ENCODE results near the gene TRMT44. TPM values are rescaled to one million over a fixed set of nuclear protein-coding genes. Genes with fewer than 3 reads are reported as not detected.

Gene TRMT44
- total RNA-seq, 1 donor = 21.7 TPM

DNA sequence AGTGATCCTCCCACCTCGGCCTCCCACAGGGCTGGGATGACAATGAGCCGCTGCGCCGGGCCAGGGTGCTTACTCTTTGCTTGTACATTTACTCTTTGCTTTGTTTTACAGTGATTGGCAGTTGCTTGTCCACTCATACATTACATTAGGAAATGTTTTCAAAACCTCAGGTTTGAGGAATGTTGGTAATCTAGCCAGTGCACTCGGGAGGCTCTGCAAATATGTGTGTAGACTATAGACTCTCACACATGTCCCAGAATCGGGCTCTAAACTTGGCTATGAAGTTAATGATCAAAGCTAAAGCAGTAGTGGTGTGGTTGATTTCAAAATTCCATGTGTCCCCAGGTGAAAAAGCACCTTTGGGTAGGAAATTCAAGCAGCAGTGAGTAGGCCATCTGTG is 20.5 kb downstream of the TRMT44 start:
- Histone ChIP-seq H3K79me2 (ENCODE audit: insufficient read depth, low read length) (no peaks in the 10 kb centered on the region), H3K36me3 (ENCODE audit: insufficient read depth, low read length) (peaks cover 34% of the 10 kb centered on the region), H3K4me1 (ENCODE audit: insufficient read depth, low read length) (no peaks in the 10 kb centered on the region), H2AFZ (ENCODE audit: low read length) (no peak overlapping the region), H3K4me2 (ENCODE audit: insufficient read depth, low read length) (no peak overlapping the region), H3K9me3 (ENCODE audit: low read depth, low read length) (no peaks in the 10 kb centered on the region), H3K27ac (ENCODE audit: low read depth, low read length) (no peak overlapping the region), H3K27me3 (ENCODE audit: insufficient read depth, low read length) (no peaks in the 10 kb centered on the region), H3K4me3 (ENCODE audit: insufficient read depth, low read length) (no peak overlapping the region), H4K20me1 (ENCODE audit: insufficient read depth, low read length) (no peaks in the 10 kb centered on the region)
- TF ChIP-seq, protein P1, sequence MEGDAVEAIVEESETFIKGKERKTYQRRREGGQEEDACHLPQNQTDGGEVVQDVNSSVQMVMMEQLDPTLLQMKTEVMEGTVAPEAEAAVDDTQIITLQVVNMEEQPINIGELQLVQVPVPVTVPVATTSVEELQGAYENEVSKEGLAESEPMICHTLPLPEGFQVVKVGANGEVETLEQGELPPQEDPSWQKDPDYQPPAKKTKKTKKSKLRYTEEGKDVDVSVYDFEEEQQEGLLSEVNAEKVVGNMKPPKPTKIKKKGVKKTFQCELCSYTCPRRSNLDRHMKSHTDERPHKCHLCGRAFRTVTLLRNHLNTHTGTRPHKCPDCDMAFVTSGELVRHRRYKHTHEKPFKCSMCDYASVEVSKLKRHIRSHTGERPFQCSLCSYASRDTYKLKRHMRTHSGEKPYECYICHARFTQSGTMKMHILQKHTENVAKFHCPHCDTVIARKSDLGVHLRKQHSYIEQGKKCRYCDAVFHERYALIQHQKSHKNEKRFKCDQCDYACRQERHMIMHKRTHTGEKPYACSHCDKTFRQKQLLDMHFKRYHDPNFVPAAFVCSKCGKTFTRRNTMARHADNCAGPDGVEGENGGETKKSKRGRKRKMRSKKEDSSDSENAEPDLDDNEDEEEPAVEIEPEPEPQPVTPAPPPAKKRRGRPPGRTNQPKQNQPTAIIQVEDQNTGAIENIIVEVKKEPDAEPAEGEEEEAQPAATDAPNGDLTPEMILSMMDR (IDR thresholded peaks at IDR 0.05; ENCODE audit: extremely low read depth, low read depth, low read length) = no peak
- DNase-seq (ENCODE audit: insufficient read length, low spot score, missing footprints) = no peak

DNA sequence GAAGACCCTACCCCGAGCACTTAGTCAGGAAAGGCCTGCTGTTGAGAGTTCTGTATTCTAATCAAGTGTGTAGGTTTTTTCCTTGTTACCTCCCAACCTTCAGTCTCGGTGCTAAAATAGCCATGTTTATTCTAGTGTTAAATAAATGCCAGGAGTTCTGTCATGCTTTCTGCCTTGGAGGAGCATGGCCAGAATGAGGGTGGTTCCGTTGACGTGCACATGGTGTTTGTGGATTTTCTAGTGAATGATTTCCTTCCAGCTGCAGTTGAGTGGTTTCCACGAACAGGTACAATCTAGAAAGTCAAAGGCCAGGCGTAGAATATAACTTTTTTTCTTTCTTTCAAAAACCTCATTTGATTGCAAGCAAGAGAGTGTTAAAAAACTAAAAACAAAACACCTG is 21.0 kb downstream of the TRMT44 start:
- DNase-seq (ENCODE audit: insufficient read length, low spot score, missing footprints) = no peak
- H4K20me1 ChIP-seq (ENCODE audit: insufficient read depth, low read length) = no peaks in the 10 kb centered on the region
- no peak overlapping the region for H3K27ac ChIP-seq (ENCODE audit: low read depth, low read length)
- TF ChIP-seq, protein P1 (IDR thresholded peaks at IDR 0.05; ENCODE audit: extremely low read depth, low read depth, low read length) = no peak
- no peaks in the 10 kb centered on the region for H3K79me2 ChIP-seq (ENCODE audit: insufficient read depth, low read length)
- no peaks in the 10 kb centered on the region for H3K4me1 ChIP-seq (ENCODE audit: insufficient read depth, low read length)
- H3K4me2 ChIP-seq (ENCODE audit: insufficient read depth, low read length) = no peak overlapping the region
- H3K36me3 ChIP-seq (ENCODE audit: insufficient read depth, low read length) = peaks cover 32% of the 10 kb centered on the region
- no peak overlapping the region for H2AFZ ChIP-seq (ENCODE audit: low read length)
- no peaks in the 10 kb centered on the region for H3K27me3 ChIP-seq (ENCODE audit: insufficient read depth, low read length)
- H3K9me3 ChIP-seq (ENCODE audit: low read depth, low read length) = no peaks in the 10 kb centered on the region
- H3K4me3 ChIP-seq (ENCODE audit: insufficient read depth, low read length) = no peak overlapping the region

DNA sequence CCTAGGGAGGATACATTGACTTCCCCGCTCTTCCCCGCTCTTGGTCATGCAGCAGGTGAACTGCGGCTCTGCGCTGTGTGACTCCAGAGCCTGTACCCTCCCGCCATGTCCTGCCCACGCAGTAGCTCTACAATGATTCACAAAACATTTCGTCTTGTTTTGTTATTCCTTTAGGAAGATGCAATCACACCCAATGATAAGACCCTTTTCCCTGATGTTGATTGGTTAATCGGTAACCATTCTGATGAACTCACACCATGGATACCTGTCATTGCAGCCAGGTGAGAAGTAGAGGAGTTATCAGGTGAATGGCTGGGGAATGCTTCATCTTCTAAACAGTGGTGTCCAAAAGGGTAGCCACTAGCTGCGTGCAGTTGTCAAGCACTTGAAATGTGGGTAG is 23.2 kb downstream of the TRMT44 start:
- Histone ChIP-seq H3K4me2 (ENCODE audit: insufficient read depth, low read length) (no peak overlapping the region), H3K27me3 (ENCODE audit: insufficient read depth, low read length) (no peaks in the 10 kb centered on the region), H3K27ac (ENCODE audit: low read depth, low read length) (no peak overlapping the region), H4K20me1 (ENCODE audit: insufficient read depth, low read length) (no peaks in the 10 kb centered on the region), H2AFZ (ENCODE audit: low read length) (no peak overlapping the region), H3K79me2 (ENCODE audit: insufficient read depth, low read length) (no peaks in the 10 kb centered on the region), H3K4me3 (ENCODE audit: insufficient read depth, low read length) (no peak overlapping the region), H3K9me3 (ENCODE audit: low read depth, low read length) (no peaks in the 10 kb centered on the region), H3K4me1 (ENCODE audit: insufficient read depth, low read length) (no peaks in the 10 kb centered on the region), H3K36me3 (ENCODE audit: insufficient read depth, low read length) (peaks cover 32% of the 10 kb centered on the region)
- TF ChIP-seq, protein P1 (IDR thresholded peaks at IDR 0.05; ENCODE audit: extremely low read depth, low read depth, low read length) = no peak
- DNase-seq (ENCODE audit: insufficient read length, low spot score, missing footprints) = no peak

DNA sequence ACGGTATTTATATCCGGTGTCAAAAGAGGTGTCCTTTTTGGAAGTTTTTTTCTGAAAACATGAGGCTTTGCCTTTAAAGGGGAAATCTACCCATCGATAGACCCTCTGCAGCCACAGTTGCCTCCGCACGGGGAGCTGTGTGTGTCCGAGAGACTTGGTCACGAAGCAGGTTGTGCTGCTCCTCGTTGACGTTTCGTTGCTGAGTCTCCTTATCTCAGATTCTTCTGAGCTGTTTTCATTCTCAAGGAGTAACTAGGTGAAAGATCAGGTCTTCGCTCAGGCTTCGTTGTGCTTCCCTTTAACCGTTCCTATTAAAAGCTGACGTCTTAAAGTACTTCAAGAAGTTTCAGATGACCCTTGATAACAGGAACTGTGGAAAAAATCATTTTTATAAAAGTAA is 23.8 kb downstream of the TRMT44 start:
- peak; percentile 52 for DNase-seq (ENCODE audit: insufficient read length, low spot score, missing footprints)
- H3K4me2 ChIP-seq (ENCODE audit: insufficient read depth, low read length) = no peak overlapping the region
- H4K20me1 ChIP-seq (ENCODE audit: insufficient read depth, low read length) = peaks cover 2% of the 10 kb centered on the region
- TF ChIP-seq, protein P1 (IDR thresholded peaks at IDR 0.05; ENCODE audit: extremely low read depth, low read depth, low read length) = no peak
- no peaks in the 10 kb centered on the region for H3K27me3 ChIP-seq (ENCODE audit: insufficient read depth, low read length)
- H3K4me1 ChIP-seq (ENCODE audit: insufficient read depth, low read length) = no peaks in the 10 kb centered on the region
- H3K4me3 ChIP-seq (ENCODE audit: insufficient read depth, low read length) = no peak overlapping the region
- H3K36me3 ChIP-seq (ENCODE audit: insufficient read depth, low read length) = peaks cover 37% of the 10 kb centered on the region
- no peak overlapping the region for H3K27ac ChIP-seq (ENCODE audit: low read depth, low read length)
- H3K9me3 ChIP-seq (ENCODE audit: low read depth, low read length) = no peaks in the 10 kb centered on the region
- H2AFZ ChIP-seq (ENCODE audit: low read length) = no peak overlapping the region
- no peaks in the 10 kb centered on the region for H3K79me2 ChIP-seq (ENCODE audit: insufficient read depth, low read length)
